ENCODE measurements around the gene TFCP2.

- TF ChIP-seq CTCF (IDR thresholded peaks at IDR 0.05) (no peak), POLR2AphosphoS5 (IDR thresholded peaks at IDR 0.05) (no peak), POLR2A (IDR thresholded peaks at IDR 0.05) (no peak)
Measured at GRCh38 chr12:51189790-51190355, 16.9 kb upstream of the TFCP2 start.

Data from transverse colon (tissue), 4 donors.